GM12873 (cell line): Measurements from ENCODE around the gene RUNX2.

ENCODE experiments used
- CTCF ChIP-seq: IDR thresholded peaks from 2 replicates; pipeline ENCODE4 v1.5.1; 2012; ENCODE audit warnings: low read depth, mild to moderate bottlenecking, moderate library complexity, low read length, control low read depth; ENCODE audit not compliant: insufficient read depth; ENCODE audit errors: missing control alignments

RUNX2 gene

GRCh38 chr6:45376310-45377042, 48.3 kb downstream of the RUNX2 start:
- TF ChIP-seq CTCF: no peak

GRCh38 chr6:45377043-45377553, 49.0 kb downstream of the RUNX2 start:
- TF ChIP-seq CTCF: no peak

GRCh38 chr6:45377554-45378333, 49.6 kb downstream of the RUNX2 start, which contains the start of gene SUPT3H:
TSS of gene SUPT3H (minus strand) at chr6:45377934.
- no peak for TF ChIP-seq CTCF

GRCh38 chr6:45378334-45378926, 50.3 kb downstream of the RUNX2 start:
- no peak for TF ChIP-seq CTCF

GRCh38 chr6:45382391-45382790, 54.3 kb downstream of the RUNX2 start:
- no peak for TF ChIP-seq CTCF

- TF ChIP-seq CTCF: no peak
Observed at GRCh38 chr6:45386501-45386900, 58.4 kb downstream of the RUNX2 start.

GRCh38 chr6:45387236-45387635, 59.1 kb downstream of the RUNX2 start:
- no peak for TF ChIP-seq CTCF
